GM19043 (cell line): Measurements from ENCODE around the gene KIAA1328.

Experiments used
- ATAC-seq: cut with Tn5 transposase; IDR thresholded peaks from one replicate; pipeline ENCODE4 v1.9.1; 2021; ENCODE audit warnings: low read depth; ENCODE audit not compliant: unreplicated experiment

The KIAA1328 gene

DNA sequence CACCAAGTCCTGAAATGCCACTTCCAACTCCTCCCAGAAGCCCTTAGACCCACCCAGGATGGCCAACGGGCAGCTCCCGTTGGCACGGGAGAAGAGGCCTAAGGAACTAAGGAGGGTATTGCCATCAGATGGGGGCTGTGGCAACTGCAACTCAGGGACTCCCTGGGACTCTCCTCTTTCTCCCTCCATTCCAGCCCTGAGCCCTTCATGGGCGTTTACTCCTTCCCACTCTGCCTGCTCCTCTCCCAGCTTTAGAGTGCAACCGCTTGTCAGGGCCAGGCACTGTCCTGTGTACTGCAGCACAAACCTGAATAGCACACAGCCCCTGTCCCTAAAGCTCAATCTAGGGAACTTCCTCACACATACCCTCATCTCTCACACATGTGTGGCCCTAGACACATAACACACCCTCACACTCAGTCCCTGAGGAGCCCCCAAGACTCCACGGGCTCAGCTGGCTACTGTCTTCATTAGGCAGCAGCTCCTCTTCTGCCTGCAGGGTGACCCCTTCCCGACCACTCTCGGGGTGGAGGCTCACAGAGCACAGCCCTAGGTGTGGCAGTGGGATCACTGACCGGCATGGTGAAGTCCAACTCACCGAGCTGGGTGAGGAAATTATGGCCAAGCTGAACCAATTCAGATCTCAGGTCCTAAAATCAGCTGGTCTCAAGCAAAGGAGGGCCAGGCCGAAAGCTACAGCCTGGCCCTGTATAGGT, 420.4 kb downstream of the KIAA1328 start:
- ATAC-seq, result no peak

DNA sequence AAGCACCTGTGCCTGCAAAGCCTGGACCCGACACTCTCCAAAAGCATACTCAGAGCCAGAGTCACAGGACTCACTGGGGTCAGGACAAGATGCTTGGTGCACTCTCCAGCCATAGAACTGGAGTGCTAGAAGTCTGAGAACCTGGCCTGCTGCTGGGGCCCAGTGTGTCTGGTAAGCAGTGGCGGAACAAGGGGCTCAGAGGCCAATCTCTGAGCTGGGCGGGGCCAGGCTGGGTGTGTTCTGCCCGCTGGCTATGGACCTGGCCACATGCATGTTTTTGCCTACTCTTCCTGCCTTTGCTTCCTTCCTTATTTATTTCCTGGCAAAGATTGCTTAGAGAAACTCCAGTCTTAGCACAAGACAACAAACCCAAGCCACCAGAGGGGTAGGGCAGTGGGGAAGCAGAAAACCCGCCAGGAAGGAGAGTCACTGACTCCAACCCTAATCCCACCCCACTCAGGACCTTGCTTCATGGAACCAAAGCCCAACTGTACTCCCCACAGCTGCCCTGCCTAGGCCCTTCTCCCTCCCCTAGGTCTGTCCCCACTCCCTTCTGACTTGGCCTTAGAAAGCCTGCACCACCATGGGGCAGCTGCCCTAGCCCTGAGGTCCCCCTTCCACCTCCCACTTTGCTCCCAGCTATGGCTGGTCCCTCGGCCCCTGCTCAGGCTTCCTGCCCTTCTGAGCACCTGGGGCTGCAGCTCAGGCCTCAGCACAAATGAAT, 421.1 kb downstream of the KIAA1328 start:
- ATAC-seq, result no peak

DNA sequence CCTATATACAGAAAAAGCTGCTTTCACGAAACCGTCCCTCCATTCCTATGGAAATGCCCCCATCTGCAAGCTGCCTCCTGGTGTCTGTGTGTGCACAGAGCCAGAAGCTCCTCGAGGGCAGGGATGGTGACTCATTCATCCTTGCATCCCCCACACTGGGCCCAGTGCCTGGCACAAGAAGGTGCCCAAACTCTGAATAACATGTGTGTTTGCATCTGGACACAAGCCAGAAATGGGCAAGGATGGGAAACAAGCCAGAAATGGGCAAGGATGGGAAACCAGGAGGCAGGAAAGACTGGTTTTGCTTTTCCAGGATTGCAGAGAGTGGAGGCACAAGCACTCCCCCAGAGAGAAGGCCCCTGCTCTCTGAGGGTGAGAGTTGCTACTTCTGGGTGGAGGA, 422.8 kb downstream of the KIAA1328 start:
- no peak for ATAC-seq

DNA sequence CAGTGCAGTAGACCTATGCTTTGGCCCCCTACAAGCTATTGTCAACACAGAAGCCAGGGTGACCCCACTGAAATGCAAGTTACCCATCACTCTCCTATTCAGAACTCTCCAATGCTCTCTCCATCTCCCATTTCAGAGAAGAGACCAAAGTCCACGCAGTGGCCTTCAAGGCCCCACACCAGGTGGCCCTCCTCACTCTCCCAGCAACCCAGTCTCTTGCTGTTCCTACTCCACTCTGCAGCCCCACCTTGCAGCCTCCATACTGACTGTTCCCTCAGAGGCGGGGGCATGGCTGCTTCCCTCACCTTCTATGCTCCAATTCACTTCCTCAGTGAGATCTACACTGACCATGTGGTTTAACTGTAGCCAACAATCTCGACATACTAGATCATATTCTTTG, 423.4 kb downstream of the KIAA1328 start:
- ATAC-seq, result no peak

DNA sequence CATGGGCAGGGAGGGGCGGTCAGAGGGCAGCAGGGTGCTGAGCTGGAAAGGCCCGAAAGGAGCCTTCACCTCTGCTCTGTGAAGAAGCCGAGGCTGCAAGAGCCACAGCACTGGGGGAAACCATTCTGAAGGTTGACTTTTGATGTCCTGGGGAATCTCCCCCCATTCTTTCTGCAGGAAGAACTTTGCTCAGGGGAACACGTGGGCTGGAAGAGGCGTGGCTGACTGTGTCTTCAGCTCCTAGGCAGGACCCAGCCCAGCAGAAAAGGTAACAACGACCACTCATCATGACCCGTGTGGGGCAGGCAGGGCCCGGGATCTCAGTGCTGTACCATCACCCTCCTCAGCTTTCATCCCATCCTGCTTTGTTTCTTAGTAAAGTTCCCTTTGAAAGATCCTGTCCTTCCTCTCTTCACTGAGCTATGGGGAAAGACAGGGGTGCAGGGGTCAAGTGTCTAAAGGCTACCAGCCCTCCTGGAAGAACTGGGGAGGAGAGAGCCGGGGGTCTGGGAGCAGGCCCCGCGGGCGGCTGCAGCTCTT, 424.0 kb downstream of the KIAA1328 start:
- ATAC-seq, result no peak

DNA sequence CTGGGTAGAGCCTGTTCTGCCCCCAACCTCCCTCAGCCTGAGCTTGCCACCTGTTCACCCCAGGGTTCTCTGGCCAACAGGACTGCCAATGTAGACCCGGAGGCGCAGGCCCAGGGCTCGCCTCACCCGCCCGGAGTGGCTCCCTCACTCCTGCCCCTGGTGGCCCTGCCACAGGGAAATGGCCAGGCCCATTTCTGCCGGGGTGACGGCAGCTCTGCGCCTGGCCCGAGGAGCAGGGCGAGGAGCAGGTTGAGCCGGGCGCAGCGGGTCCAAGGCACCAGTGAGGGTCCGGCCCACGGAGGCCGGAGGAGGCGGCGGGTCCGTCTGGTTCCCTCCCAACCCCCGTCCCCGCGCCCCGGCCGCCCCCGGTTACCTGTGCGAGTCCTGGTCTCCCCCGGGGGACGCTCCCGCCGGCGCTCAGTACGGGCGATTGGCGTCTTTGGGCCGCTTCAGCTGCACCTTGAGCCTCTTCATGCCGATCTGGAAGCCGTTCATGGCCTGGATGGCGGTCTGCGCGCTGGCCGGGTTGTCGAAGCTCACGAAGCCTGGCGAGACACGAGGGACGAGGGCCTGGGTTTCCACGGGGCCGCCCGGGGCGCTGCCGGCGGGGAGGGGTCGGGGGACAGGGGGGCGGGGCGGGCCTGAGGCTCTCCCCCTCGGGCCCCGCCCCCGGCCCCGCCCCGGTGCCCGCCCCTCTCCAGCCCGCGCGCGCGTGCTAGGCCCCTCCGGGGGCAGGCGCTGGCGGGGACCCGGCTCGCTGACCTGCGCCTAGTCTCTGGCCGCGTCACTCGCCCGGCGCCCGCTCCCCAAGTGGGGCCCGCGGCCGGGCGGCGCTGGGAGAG, 424.7 kb downstream of the KIAA1328 start:
- no peak for ATAC-seq

DNA sequence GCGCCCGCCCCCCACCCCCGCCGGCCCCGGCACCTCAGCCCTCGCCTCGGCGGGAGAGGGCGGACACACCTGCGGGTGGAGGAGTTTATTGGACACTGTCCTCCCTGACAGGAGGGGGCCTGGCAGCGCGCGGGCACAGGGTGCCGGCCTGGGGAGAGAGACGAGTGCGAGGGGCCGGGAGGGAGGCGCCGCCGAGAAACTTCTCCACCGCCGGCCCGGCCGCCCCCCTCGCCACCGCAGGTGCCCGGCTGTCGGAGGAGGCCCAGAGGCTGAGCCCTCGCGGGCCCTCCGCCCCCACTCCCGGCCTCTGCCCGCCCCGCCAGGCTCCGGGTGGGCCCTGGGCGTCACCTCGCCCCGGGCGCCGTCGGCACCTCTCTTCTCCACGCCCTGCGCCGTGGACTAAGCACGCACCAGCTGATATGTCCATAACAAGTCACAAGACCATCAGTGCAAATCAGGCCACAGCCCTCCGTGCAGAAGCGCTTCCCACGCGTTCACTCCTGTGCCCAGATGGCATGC, 425.4 kb downstream of the KIAA1328 start:
- no peak for ATAC-seq

DNA sequence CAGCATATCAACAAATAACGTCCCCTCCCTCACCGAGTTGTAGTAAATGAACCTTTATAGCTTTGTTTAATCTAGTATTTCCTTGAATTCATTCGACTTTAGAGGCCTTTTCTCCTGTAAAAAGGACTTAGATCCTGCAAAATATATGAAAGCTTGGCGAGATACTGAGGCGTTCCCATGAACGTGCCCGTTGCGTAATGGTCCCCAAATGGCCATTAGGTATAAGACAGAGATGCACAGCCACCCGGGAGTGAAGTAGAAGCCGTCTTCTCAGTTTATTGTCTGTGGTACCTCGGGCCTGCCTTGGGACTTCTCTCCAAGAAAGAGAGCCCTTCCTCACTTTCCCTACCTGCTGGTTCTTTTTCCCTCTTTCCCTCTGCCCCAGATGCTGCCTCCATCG, 426.0 kb downstream of the KIAA1328 start:
- no peak for ATAC-seq

DNA sequence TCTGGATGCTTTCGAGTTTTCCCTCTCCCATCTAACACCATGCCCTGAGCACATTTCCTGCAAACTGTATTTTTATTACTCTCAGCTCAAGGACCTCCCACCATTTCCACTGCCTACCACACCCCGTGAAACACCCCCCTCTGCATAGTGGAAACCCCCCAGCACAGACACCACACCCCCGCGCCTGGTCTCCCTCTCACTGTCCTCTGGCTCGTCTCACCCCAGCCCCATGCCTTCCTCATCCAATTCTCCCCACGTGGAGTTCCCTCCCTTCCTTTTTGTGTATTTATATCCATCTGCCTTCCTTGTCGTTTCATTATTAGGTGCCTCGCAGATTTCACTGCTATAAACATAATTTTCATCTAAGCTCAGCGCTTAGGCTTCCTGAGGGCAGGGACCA, 429.2 kb downstream of the KIAA1328 start:
- ATAC-seq, result no peak

DNA sequence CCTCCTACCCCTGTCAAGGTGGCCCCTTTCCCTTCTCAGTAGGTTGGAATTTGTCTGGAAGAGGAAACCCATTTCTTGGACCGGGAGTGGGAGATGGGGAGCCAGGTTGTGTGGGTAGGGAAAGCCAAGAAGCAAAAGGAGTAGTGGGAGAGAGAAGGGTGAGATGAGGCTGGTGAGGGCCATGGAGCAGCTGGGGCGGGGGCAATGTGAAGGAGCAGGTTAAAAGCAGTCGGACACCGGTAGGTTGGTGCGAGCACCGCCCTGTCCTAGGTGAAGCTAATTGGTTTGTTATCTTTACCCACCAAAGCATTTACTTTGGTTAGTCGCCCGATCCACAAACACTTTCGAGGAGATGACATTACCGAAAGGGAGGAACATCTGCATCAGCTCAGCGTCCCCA, 429.9 kb downstream of the KIAA1328 start:
- no peak for ATAC-seq

DNA sequence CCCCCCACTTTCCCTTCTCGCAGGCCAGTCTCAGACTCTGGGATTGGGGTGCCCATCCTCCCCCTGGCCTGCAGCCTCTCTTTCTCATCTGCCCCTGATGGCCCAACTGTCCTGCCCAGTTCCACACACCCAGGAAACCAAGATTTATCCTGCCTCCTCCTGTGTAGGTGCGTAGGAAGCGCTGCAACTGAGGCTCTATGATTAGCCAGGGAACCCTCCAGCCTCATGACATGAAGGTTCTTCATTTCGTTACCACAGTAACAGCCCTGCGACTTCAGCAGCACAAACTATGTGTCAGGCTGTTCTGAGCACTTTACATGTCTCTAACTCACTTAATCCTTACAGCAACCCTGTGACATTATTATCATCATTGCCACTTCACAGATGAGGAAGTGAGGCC, 430.8 kb downstream of the KIAA1328 start:
- no peak for ATAC-seq

DNA sequence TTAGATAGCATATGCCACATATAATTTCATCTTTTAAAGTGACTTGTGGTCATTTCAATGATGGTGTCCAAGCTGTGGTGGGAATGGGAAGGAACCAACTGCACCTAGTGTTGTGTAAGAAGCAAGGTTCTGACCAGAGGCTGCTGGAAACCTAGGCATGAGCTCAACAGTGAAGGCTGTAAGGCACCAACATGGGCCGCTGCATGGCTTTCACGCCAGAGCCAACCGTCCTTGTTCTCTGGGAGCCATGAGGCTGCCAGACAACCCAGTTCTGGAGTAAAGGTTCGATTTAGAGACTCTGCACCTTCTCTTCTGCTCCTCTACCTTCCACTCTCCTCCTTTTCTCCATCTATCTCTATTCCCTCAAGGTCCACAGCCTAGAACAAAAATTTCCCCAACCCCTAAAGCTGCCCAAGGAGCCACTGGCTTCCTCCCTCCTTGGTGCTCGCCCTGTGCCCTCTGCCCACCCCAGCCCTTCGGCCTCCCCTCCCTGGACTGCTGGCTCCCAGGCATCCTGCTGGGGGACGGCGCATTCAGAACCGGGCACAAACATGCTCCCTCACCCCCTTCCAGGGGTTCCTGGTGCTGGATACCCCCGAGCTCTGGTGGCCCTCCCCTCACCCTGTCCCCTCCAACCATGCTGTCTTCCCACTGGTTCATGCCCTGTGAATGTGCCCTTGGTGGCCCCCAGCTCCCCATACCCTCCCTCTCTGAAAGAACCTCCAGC, 431.6 kb downstream of the KIAA1328 start:
- no peak for ATAC-seq

DNA sequence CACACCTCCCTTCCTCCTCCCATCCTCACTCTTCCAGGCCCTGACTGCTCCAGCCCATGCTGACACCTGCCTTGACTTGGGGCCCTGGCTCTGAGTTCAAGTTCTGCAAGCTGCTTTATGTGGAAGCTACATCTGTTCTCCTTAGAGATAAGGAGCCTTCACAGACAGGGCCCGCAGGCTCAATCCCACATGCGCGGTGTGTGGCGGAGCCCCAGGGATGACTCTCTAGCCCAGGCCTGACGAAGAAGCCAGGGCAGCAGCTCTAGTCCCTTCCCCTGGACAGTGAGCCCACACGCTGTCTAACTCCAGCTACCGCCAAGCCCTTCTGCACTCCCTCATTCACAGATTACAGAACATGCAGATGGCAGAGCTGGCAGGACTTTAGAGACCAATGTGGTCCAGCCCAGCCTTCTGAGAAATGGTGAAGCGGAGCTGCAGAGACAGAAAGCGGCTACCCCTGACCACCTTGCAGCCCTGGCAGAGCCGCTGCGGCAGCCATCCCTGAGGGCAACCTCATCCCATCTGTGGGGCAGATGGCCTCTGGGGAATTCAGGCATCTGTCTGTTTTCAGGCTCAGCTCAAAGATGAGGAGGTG, 432.4 kb downstream of the KIAA1328 start:
- ATAC-seq, result no peak

DNA sequence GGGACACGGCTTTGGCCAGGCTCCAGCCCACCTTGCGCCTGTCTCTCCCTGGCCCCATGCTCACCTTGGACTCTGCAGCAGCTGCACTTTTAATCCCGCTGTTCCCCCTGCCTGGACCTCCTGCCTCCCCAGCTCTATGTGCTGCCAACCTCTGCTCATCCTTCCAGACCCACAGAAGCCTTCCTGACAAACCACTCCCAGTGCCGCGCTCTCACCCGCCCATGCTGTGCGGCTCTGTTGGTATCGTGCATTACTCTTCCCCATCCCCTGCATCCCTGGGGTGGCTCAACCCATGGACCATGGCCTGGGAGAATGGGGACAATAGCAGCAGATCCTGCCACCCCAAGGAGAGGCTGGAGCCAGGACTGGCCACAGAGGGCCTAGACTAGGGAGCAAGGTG, 433.1 kb downstream of the KIAA1328 start:
- ATAC-seq, result no peak

DNA sequence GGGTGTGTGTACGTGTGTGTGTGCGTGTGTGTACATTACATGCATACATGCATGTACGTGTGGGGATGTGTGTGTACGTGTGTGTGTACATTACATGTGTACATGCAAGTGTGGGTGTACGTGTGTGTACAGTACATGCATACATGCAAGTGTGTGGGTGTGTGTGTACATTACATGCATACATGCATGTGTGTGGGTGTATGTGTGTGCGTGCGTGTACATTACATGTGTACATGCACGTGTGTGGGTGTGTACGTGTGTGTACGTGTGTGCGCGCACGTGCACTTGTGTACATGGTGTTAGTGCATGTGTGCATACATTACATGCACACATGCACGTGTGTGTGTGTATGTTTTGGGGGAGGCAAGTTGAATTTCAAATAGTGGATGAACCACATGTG, 436.0 kb downstream of the KIAA1328 start:
- no peak for ATAC-seq

DNA sequence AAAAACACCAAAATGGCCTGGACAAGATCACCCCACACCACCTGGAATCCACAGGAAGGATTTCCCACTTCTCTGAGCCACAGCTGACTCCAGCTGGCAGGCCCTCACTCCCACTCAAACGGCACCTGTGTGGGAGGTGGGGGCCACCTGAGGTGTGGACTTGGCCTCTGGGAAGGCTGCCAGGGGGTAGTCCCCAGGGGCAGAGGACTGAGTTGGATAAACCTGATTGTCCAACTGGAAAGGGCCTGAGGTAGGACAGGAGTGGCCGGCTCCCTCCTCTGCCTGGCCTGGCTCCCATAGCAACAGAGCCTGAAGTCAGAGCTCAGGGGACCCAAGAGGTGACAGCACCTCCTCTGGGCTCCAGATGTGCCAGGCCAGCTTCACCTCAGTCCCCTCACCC, 436.5 kb downstream of the KIAA1328 start:
- ATAC-seq, result no peak

DNA sequence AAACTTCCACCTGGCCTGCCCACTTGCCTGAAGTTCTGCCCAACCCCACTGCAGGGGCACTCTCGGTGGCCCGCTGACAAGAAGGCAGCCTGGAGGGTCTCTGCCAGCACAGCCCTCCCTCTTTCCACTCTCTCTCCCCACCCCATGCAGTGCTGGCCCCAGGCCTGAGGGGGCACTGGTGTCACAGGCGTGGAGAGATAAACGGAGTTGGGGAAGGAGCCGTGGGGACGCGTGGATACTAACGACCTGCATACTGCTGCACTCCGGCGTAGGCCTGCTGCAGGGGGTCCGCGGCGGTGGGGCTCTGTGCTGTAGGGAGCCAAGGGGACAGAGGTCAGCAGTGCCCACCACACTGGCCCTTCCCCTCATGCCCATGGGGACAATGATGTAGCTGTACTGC, 437.4 kb downstream of the KIAA1328 start:
- ATAC-seq, result no peak

DNA sequence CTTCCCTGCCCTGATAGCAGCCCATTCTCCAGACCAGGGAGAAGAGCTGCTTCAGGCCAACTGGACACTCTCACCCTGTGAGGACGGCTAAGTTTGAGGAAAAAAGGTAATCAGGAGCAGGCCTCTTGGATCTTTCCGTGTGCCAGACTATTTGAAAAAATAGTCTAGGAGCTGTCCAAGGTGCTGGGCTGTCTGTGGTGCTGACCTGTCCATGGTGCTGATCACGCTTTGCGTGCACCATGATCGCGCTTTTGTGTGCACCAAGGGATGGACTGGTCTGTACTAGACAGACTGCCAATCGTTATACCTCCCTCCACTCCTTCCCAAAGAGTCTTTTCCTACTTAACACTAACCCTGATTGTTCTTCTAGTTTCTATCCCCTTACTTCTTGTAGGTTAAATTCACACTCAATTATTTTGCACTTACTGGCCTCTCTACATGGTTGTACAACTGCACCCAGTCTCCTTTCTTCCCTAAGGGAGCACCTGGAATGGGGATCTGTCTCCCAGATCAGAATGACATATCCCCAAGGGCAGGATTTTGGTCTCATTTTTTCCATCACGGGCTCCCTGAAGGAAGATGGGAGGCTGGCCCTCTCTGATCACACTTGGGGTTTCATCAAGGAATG, 441.2 kb downstream of the KIAA1328 start:
- no peak for ATAC-seq

DNA sequence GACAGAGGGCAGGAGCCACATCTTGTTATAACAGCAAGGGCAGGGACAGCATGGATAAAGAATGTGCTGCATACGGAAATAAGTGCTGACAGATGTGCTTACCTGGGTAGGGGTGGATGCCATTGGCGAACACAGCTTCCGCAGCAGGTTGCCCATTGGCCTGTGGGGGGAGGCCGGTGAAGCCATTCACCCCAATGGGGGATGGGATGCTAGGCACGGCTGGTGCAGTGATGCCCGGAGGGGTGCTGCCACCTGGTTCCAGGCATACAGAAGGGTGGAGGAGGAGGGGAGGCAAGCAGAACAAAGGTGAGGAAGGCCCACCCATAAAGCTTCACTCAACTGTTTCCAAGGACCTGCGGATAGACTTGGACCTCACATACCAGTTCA, 441.7 kb downstream of the KIAA1328 start:
- ATAC-seq, result no peak

DNA sequence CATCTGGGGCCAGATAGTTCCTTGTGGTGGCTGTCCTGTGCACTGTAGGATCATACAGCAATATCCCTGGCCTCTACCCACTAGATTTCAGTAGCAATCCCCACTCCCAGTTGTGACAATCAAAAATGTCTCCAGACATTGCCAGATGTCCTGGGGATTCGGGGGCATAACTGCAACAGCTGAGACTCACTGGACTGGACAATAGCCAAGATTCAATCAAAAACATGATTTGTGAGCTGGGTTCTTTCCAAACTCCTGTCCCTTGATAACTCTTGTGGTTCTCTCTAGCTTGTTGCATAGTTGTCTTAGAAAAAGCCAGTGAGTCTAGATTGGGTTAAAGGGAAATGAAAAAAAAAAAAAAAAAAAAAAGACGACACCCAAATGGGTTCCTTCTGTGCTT, 443.3 kb downstream of the KIAA1328 start:
- ATAC-seq, result no peak
